ENCODE data around the gene PDE6D.
"Not testable (repeated sequence)": the region's sequence is repeated elsewhere in the genome, so short reads cannot be mapped to it uniquely, and the experiment has no call there.

Gene PDE6D

GRCh38 chr2:231769170-231770136 is 11.6 kb downstream of the PDE6D start:
- DNase-seq, result no peak

- no peak for DNase-seq
Observed at GRCh38 chr2:231765496-231765929, 15.6 kb downstream of the PDE6D start.

GRCh38 chr2:231764760-231765159 is 16.3 kb downstream of the PDE6D start:
- no peak for DNase-seq

- no peak for DNase-seq
Observed at GRCh38 chr2:231764124-231764523, 17.0 kb downstream of the PDE6D start.

GRCh38 chr2:231761735-231762134 is 19.3 kb downstream of the PDE6D start:
- no peak for DNase-seq

- DNase-seq, result no peak
Observed at GRCh38 chr2:231752061-231752460, 29.0 kb downstream of the PDE6D start.

- DNase-seq, result no peak
Observed at GRCh38 chr2:231751042-231751815, 29.9 kb downstream of the PDE6D start.

GRCh38 chr2:231749016-231749415 is 32.1 kb downstream of the PDE6D start:
- not testable (repeated sequence) for DNase-seq

GRCh38 chr2:231748153-231748896 is 32.8 kb downstream of the PDE6D start:
- not testable (repeated sequence) for DNase-seq

- no peak for DNase-seq
Observed at GRCh38 chr2:231745303-231746038, 35.6 kb downstream of the PDE6D start.

GRCh38 chr2:231743376-231744116 is 37.5 kb downstream of the PDE6D start:
- no peak for DNase-seq

- no peak for DNase-seq
Observed at GRCh38 chr2:231737761-231738160, 43.3 kb downstream of the PDE6D start.

GRCh38 chr2:231732604-231733003 is 48.5 kb downstream of the PDE6D start:
- DNase-seq, result no peak

- no peak for DNase-seq
Observed at GRCh38 chr2:231727621-231728020, 53.5 kb downstream of the PDE6D start.

- DNase-seq, result no peak
Observed at GRCh38 chr2:231726276-231726675, 54.8 kb downstream of the PDE6D start.

- no peak for DNase-seq
Observed at GRCh38 chr2:231725476-231725875, 55.6 kb downstream of the PDE6D start.

- DNase-seq, result no peak
Observed at GRCh38 chr2:231722721-231723307, 58.3 kb downstream of the PDE6D start.

- no peak for DNase-seq
Observed at GRCh38 chr2:231720987-231721966, 59.8 kb downstream of the PDE6D start.

- no peak for DNase-seq
Observed at GRCh38 chr2:231720292-231720986, 60.6 kb downstream of the PDE6D start.

All from NCI-H1417 treated with DMSO at 0.1 percent for 48 hours (cell line).